Liver (tissue), 3 donors: ENCODE measurements around the gene GRK2.

Source experiments
- CTCF ChIP-seq: fragments of 150-350 bp; IDR thresholded peaks from 2 replicates; pipeline ENCODE4 v1.5.1; 2017; ENCODE audit warnings: improper control_type of control experiment, low read depth, low read length; ENCODE audit not compliant: missing input control
- EGR1 ChIP-seq, 2 donors: IDR thresholded peaks; 2 replicates each; pipeline ENCODE4 v1.6.1; 2016 to 2018; ENCODE audit warnings: antibody characterized with exemption in 2 of 2, low read depth in 2 of 2
- RAD21 ChIP-seq, 2 donors: IDR thresholded peaks; 2 replicates each; pipeline ENCODE4 v1.6.1; 2016; ENCODE audit warnings: antibody characterized with exemption in 2 of 2, mild to moderate bottlenecking in 2 of 2
- TAF1 ChIP-seq: conservative IDR thresholded peaks from 2 replicates; pipeline ENCODE4 v1.6.1; 2016; ENCODE audit warnings: antibody characterized with exemption, mild to moderate bottlenecking
- TF ChIP-seq, protein P1 (sequence below): IDR thresholded peaks from 2 replicates; pipeline ENCODE4 v1.6.1; 2016; ENCODE audit warnings: antibody characterized with exemption
- TF ChIP-seq, protein P2 (sequence below): IDR thresholded peaks from 2 replicates; pipeline ENCODE4 v1.6.1; 2016; ENCODE audit warnings: antibody characterized with exemption
- donor health status: healthy.
- donor health status: healthy.

- TF ChIP-seq CTCF (no peak), TAF1 (no peak), EGR1 (IDR thresholded peaks at IDR 0.05; ENCODE audit: low read depth in 2 of 2) (no peak), RAD21 (IDR thresholded peaks at IDR 0.05) (no peak)
- TF ChIP-seq, protein P1, sequence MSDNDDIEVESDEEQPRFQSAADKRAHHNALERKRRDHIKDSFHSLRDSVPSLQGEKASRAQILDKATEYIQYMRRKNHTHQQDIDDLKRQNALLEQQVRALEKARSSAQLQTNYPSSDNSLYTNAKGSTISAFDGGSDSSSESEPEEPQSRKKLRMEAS = no peak
- TF ChIP-seq, protein P2, sequence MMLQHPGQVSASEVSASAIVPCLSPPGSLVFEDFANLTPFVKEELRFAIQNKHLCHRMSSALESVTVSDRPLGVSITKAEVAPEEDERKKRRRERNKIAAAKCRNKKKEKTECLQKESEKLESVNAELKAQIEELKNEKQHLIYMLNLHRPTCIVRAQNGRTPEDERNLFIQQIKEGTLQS = no peak
Measured at GRCh38 chr11:67308031-67308866, 42.0 kb downstream of the GRK2 start.
